AG20443 (cell line): ENCODE results near the gene LTBP1.
A peak's percentile ranks its signal among the peaks of the same experiment; 100 is the strongest.

ENCODE experiments used
- DNase-seq: peaks from one replicate; pipeline ENCODE4 v3.0.0; 2012; ENCODE audit warnings: low spot score, mixed read lengths

LTBP1 gene

GRCh38 chr2:33202641-33203522 lies 256.1 kb downstream of the LTBP1 start:
- DNase-seq = no peak

- no peak for DNase-seq
Observed at GRCh38 chr2:33204945-33205344, 258.2 kb downstream of the LTBP1 start.

DNA sequence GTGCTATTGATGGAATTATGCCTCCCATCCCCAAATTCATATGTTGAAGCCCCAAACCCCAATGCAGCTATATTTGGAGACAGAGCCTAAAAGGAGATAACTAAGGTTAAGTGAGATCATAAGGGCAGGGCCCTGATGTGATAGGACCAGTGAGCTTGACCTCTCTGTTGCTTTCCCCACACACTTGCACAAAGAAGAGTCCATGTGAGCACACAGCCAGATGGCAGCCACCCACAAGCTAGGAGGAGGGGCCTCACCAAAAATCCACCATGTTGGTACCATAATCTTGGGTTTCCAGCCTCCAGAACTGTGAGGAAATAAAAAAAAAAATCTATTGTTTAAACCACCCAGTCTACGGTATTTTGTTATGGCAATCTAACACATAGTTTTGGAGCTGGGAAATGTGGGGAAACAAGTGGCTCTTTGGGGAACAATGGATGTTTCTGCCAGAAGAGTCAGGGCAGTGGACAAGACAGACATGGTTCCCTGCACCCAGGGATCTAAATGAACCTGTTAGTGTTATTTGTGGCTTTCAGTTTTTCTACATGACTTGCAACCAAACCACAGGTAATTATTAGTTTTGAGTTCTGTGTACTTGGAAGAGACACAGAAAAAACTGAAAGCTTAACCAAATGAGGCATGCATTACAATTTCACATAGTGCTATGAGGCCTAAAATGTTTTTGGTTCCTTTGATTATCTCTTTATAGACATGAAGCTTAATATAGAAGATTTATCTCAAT lies 259.1 kb downstream of the LTBP1 start:
- DNase-seq = no peak

- DNase-seq = peak; percentile 41
Observed at GRCh38 chr2:33207151-33207740, 260.5 kb downstream of the LTBP1 start.

GRCh38 chr2:33208400-33208799 lies 261.6 kb downstream of the LTBP1 start:
- DNase-seq = no peak

GRCh38 chr2:33209976-33210375 lies 263.2 kb downstream of the LTBP1 start:
- DNase-seq = no peak

GRCh38 chr2:33210626-33211025 lies 263.9 kb downstream of the LTBP1 start:
- DNase-seq = peak; percentile 89

GRCh38 chr2:33212151-33212550 lies 265.4 kb downstream of the LTBP1 start:
- peak; percentile 75 for DNase-seq

DNA sequence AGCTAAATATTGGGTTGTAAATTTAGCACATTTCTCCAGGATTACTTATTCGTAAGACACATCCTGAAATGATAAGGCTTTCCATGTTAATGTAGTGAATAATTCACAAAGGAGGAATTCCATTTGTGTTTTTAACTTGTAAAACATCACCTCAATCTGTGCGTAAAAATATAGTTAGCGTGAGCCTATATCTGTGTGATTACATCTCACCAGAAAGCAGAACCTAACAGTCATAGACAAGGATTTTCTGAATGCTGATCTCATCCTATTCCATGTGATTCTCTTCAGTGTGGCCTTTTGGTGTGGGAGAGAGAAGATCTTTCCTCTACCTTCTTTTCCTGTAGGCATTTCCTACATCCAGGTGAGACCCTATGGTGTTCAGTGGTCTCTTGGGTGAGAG lies 266.5 kb downstream of the LTBP1 start:
- DNase-seq = no peak

GRCh38 chr2:33213648-33214047 lies 266.9 kb downstream of the LTBP1 start:
- no peak for DNase-seq

- no peak for DNase-seq
Observed at GRCh38 chr2:33214436-33214835, 267.7 kb downstream of the LTBP1 start.

GRCh38 chr2:33214857-33215256 lies 268.1 kb downstream of the LTBP1 start:
- no peak for DNase-seq

DNA sequence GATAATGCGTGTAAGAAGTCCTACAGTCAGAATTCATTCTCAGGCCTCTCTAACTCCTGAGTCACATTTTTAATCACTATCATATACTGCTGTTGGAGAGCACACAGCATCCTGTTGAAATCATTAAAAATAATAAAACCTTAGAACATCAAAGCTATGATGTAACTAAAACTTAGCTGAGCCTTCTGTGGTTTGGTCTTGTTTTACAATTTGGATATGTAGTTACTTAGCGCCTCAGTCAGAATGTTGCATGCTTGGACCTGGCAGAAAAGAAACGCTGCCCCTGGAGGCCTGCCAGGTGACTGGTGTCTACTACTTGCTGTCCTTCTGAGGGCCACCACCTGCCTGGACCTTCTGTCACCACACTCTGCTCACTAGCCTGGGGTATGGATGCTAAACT lies 268.5 kb downstream of the LTBP1 start:
- peak; percentile 75 for DNase-seq

DNA sequence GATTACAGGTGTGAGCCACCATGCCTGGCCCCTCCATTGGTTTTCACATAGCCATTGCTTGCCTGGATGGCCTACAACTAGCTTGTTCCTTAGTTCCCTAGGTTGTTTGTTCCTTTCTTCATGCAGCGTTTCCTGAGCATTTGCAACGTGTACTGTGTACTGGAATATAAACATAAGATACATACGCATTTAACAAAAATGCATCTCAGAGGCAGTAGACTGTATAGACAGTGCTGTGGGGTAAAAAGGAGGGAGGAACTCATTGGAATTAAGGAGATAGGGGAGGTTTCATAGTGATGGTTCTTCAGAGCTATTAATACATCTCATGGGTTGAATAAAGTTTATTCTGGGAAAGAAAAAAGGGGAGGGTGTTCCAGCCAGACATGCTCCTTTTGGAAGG lies 269.2 kb downstream of the LTBP1 start:
- no peak for DNase-seq

DNA sequence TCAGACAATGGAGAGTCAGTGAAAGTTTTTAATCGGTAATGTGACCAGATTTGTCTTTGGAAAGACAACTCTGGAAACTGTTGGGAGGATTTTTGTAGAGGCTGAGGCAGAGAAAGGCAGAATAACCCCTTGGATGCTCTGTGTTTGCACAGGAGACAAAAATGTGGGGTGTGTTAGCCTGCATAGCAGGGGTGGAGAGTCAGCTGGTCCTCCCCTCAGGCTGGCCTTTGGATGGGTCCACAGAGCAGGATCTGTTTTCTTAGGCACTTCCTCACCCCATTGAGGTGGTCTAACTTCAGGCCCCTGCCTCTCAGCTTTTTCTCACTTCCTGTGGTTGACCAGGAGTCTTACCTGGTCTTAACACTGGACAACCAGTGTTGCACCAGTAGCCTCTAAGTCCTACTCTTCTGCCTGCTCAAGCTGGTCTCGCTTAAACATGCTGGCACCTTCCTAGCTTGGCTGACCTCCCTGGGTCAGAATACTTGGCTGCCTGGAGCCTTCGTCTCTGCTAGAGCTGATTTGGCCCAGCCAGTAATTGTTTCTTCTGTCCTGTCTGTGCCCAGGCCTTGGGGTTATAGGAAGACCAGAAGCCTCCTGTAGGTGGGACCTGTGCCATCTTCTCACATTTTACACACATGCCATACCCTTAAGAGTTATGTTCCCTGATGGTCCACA lies 269.9 kb downstream of the LTBP1 start:
- peak; percentile 73 for DNase-seq

GRCh38 chr2:33217406-33217805 lies 270.7 kb downstream of the LTBP1 start:
- DNase-seq = no peak

GRCh38 chr2:33219114-33219513 lies 272.4 kb downstream of the LTBP1 start:
- DNase-seq = no peak

DNA sequence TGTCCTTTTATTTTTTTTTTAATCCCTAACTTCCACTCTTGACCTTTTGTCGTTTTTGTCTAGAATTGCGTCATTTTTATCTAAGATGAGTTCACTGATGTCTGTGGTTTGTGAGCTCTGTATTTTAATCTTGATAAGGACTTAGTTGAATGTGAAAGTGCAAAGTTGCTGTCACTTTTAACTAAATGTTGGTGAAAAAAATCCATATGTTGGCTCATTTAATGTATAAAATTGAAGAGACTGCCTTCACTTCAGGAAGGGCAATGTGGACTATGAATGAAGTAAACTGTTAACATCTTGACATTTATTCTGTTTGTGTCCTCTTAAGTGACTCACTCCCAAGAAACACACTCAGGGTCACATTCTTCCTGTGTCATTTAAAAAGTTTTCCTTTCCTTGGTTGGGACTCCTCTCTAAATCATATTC lies 273.1 kb downstream of the LTBP1 start:
- DNase-seq = no peak

GRCh38 chr2:33220533-33220932 lies 273.8 kb downstream of the LTBP1 start:
- DNase-seq = no peak

DNA sequence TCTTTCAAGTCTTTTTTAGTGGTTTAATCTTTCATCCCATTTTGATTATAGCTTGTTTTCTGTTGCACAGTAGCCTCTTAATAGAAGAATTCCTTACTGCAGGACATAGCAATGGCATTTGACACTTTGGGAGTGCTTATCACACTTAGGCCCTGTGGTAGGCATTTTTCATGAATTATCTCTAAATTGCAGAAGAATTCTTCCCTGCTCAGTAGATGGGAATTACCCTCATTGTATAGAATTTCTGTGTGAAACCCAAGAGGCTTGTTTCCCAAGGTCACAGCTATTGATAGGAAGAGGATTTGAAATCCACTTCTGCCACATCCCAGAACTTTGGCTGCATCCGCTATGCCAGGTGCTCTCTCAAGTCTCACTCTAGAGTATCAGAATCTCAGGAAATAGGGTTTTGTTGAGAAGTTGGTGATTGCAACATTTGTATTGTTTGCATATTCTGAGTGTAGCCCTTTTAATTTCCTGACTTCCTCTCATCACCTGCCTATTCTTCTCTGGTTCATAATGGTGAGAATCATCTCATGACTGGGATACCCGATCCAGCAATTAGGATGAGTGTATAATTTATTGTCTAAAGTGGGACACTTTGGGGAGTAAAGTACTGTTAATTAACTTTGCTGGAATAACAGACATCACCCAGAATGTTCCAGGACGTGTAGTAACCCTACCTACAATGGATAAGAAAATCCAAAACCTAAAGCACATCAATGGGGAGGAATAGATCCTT lies 274.5 kb downstream of the LTBP1 start:
- DNase-seq = no peak

DNA sequence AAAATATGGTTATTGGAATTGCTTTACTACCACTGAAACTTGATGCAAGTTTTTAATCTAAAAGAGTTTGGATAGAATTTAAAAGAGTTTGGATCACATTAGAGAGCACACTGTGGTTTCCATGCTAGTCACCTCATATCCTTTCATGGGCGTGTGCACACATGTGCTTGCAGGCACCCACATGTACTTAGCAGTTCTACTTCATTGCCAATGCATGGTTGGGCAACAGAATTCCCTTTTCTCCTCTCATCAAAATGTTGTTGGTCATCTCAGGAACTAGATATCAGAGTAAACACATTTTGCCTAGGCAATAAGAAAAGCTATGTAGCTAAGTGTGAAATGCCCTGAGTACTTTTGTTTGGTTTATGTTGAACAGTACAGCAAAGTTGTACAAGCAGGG lies 275.6 kb downstream of the LTBP1 start:
- DNase-seq = no peak

GRCh38 chr2:33223856-33224255 lies 277.1 kb downstream of the LTBP1 start:
- no peak for DNase-seq
